Transverse colon (tissue), 4 donors: ENCODE results near the gene JCAD. TPM values are rescaled to one million over a fixed set of nuclear protein-coding genes. Genes with fewer than 3 reads are reported as not detected.

Experiments used
- DNase-seq: peaks from one replicate; pipeline ENCODE4 v3.0.0-alpha.2; 2019
- H3K27ac ChIP-seq, 4 donors: fragments of 200-600 bp; sonication (generic); 2 replicates each; pipeline ENCODE4 v1.5.1; 2016 to 2018; ENCODE audit warnings: inconsistent platforms in 4 of 4
- H3K27me3 ChIP-seq: fragments of 200-600 bp; sonication (generic); 2 replicates; pipeline ENCODE4 v1.5.1; 2017; ENCODE audit warnings: inconsistent platforms
- H3K36me3 ChIP-seq, 4 donors: fragments of 200-600 bp; sonication (generic); 2 replicates each; pipeline ENCODE4 v1.5.1; 2017 to 2019; ENCODE audit warnings: inconsistent platforms in 4 of 4
- H3K4me1 ChIP-seq, 4 donors: fragments of 200-600 bp; sonication (generic); 2 replicates each; pipeline ENCODE4 v1.5.1; 2017 to 2020; ENCODE audit warnings: inconsistent platforms in 4 of 4
- H3K4me3 ChIP-seq, 4 donors: fragments of 200-600 bp; sonication (generic); 1 replicate in 1 of 4; 2 replicates in 3 of 4; pipeline versions ENCODE4 v1.5.1 to v1.6.1; 2017 to 2019; ENCODE audit warnings: inconsistent platforms in 4 of 4
- H3K9me3 ChIP-seq, 2 donors: fragments of 200-600 bp; sonication (generic); 2 replicates each; pipeline ENCODE4 v1.5.1; 2017 to 2019; ENCODE audit warnings: inconsistent platforms in 2 of 2
- EP300 ChIP-seq: sonication (generic); formaldehyde crosslinking; IDR thresholded peaks from one replicate; pipeline ENCODE4 v1.6.1; 2017; ENCODE audit warnings: antibody characterized with exemption, low read depth
- POLR2A ChIP-seq: fragments of 450-650 bp; IDR thresholded peaks from one replicate; pipeline ENCODE4 v1.6.1; 2016; ENCODE audit warnings: antibody characterized with exemption, mild to moderate bottlenecking, moderate library complexity
- POLR2AphosphoS5 ChIP-seq, 3 donors: sonication (generic); formaldehyde crosslinking; IDR thresholded peaks; one replicate each; pipeline ENCODE4 v1.6.1; 2016; ENCODE audit warnings: antibody characterized with exemption in 3 of 3
- whole genome bisulfite sequencing, 2 donors: methylation state at CpG; one replicate each; pipeline ENCODE4 v1.1.5; 2018; ENCODE audit warnings: low coverage in 1 of 2; 5-methylcytosine and 5-hydroxymethylcytosine counted together
- in situ Hi-C, 4 donors: fragments of 200-750 bp; cut with MboI; loops; one replicate each; pipeline versions ENCODE4 v1.15.0 to v1.15.1; 2017; ENCODE audit warnings: low sequenced_read_pairs in 3 of 4, low pct_ligation_motif_present in 1 of 4, low pct_unique_long_range_greater_than_20kb in 1 of 4
- intact Hi-C: fragments of 100-400 bp; cut with DNase I; formaldehyde crosslinking; loops from one replicate; pipeline ENCODE4 v1.15.1; 2023; ENCODE audit warnings: low total_unique reads
- total RNA-seq, 4 donors: library from RNA; depleted of rRNA; stranded (reverse); fragments of >200 nt; gene quantifications; one replicate each; pipeline ENCODE4 v1.1.0, GENCODE V29; 2016
- TF ChIP-seq, protein P1 (sequence below), 5 experiments: fragments of 200-600 bp in 3 of 5; fragments of 450-650 bp in 2 of 5; sonication (generic) in 3 of 5; IDR thresholded peaks; 1 replicate in 2 of 5; 2 replicates in 3 of 5; pipeline ENCODE4 v1.5.1; 2016 to 2017; ENCODE audit warnings: antibody characterized with exemption in 5 of 5, inconsistent platforms in 3 of 5, mild to moderate bottlenecking in 2 of 5, moderate library complexity in 1 of 5

Gene JCAD
- total RNA-seq, 4 donors from 2014 or later: 13.0 to 40.8 (median 19.9) TPM

- no peaks in the 10 kb centered on the region for H3K27me3 ChIP-seq
- no peak overlapping the region for H3K4me3 ChIP-seq
- TF ChIP-seq EP300 (no peak), POLR2A (no peak)
- H3K4me1 ChIP-seq: peaks cover 1 to 13% (median 6%) of the 10 kb centered on the region in 4 donors
- H3K9me3 ChIP-seq: no peaks in the 10 kb centered on the region
- WGBS, 2 donors: 92 to 93% methylated on average over 6 of the region's 6 CpGs
- no peaks in the 10 kb centered on the region for H3K36me3 ChIP-seq
- no peak overlapping the region for H3K27ac ChIP-seq
- in situ Hi-C loops (loop anchor here in 1 of 4 donors (25.0 kb wide), 1 partner anchor 215 kb away; no protein-coding TSS in a partner anchor), intact Hi-C loops (no loop called here)
- no peak for DNase-seq
Observed at GRCh38 chr10:30022590-30022989, 36.8 kb downstream of the JCAD start.

DNA sequence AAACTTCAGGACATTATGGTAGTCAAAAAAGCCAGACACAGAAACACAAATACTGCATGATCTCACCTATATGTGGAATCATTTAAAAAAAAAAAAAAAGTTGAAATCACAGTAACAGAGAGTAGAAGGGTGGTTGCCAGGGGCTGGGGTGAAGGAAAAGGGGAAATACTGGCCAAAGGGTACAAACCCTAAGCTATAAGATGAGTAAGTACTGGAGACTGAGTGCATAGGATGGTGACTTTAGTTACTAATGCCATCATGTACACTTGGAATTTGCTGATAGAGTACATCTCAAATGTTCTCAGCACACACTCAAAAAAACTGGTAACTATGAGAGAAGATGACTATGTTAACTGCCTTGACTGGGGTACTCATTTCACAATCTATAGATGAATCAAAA lies 39.9 kb downstream of the JCAD start:
- in situ Hi-C loops: loop anchor here in 1 of 4 donors (25.0 kb wide), 1 partner anchor 218 kb away; no protein-coding TSS in a partner anchor

DNA sequence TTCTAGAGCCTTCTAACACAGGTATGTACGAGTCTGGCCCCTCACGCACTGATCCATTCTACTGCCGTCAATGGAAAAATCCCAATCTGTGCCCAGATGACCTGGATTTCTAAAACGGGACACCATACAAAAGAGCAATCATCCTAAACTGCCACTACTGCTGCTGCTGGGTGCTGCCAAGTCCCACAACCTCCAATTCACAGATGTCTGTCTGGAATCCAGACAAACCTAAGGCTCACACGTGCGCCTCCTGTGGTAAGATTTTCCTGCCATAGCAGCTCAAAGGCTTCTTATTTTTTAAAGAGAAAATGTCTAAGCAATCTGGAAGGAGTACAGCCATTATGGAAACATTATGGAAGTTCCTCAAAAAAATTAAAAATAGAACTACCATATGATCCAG lies 40.9 kb downstream of the JCAD start:
- intact Hi-C loops: no loop called here
- Histone ChIP-seq H3K9me3 (no peaks in the 10 kb centered on the region), H3K4me1 (peaks cover 0 to 20% (median 3%) of the 10 kb centered on the region in 4 donors), H3K36me3 (no peaks in the 10 kb centered on the region), H3K27me3 (no peaks in the 10 kb centered on the region), H3K27ac (no peak overlapping the region), H3K4me3 (no peak overlapping the region)
- TF ChIP-seq, protein P1, sequence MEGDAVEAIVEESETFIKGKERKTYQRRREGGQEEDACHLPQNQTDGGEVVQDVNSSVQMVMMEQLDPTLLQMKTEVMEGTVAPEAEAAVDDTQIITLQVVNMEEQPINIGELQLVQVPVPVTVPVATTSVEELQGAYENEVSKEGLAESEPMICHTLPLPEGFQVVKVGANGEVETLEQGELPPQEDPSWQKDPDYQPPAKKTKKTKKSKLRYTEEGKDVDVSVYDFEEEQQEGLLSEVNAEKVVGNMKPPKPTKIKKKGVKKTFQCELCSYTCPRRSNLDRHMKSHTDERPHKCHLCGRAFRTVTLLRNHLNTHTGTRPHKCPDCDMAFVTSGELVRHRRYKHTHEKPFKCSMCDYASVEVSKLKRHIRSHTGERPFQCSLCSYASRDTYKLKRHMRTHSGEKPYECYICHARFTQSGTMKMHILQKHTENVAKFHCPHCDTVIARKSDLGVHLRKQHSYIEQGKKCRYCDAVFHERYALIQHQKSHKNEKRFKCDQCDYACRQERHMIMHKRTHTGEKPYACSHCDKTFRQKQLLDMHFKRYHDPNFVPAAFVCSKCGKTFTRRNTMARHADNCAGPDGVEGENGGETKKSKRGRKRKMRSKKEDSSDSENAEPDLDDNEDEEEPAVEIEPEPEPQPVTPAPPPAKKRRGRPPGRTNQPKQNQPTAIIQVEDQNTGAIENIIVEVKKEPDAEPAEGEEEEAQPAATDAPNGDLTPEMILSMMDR (IDR thresholded peaks at IDR 0.05): no peak
- no peak for TF ChIP-seq EP300
- TF ChIP-seq POLR2AphosphoS5 (IDR thresholded peaks at IDR 0.05): no peak
- no peak for TF ChIP-seq POLR2A
- 87 to 100% methylated on average over 1 to 6 of the region's 6 CpGs for WGBS, 2 donors
- no peak for DNase-seq
- in situ Hi-C loops: loop anchor here in 1 of 4 donors (25.0 kb wide), 1 partner anchor 219 kb away; no protein-coding TSS in a partner anchor

More for the DNA sequence above, 39.9 kb downstream of the JCAD start:
- H3K36me3 ChIP-seq: no peaks in the 10 kb centered on the region
- no peak for DNase-seq
- H3K9me3 ChIP-seq: no peaks in the 10 kb centered on the region
- no peak for TF ChIP-seq POLR2AphosphoS5 (IDR thresholded peaks at IDR 0.05)
- no peak for TF ChIP-seq EP300
- TF ChIP-seq POLR2A: no peak
- TF ChIP-seq, protein P1 (IDR thresholded peaks at IDR 0.05): no peak
- H3K4me3 ChIP-seq: no peak overlapping the region
- no peaks in the 10 kb centered on the region for H3K27me3 ChIP-seq
- H3K4me1 ChIP-seq: peaks cover 0 to 13% (median 0%) of the 10 kb centered on the region in 4 donors
- H3K27ac ChIP-seq: no peak overlapping the region
- intact Hi-C loops: no loop called here

DNA sequence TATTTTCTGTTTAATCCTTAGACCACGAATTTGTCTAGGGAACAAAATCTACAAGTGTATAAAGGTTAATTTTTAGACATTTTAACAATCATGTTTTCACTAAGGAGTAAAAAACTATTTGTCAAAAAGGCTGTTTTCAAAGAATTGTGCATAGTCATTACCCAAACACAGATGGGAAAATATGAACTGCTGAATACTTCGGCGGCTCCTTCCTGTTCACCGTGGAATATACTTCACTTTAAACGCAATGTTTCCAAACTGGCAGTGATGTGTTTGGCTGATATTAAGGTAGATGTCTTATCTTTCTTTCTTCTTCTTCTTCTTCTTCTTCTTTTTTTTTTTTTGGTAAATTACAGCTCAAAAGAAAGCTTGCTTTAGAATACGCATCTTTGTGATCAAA lies 41.4 kb downstream of the JCAD start:
- 70 to 77% methylated on average over 6 of the region's 6 CpGs for WGBS, 2 donors
- in situ Hi-C loops (loop anchor here in 1 of 4 donors (25.0 kb wide), 1 partner anchor 219 kb away; no protein-coding TSS in a partner anchor), intact Hi-C loops (no loop called here)
- Histone ChIP-seq H3K36me3 (no peaks in the 10 kb centered on the region), H3K9me3 (no peaks in the 10 kb centered on the region), H3K27me3 (no peaks in the 10 kb centered on the region), H3K4me3 (no peak overlapping the region), H3K27ac (no peak overlapping the region), H3K4me1 (peaks cover 0 to 20% (median 3%) of the 10 kb centered on the region in 4 donors)
- DNase-seq: no peak
- TF ChIP-seq EP300 (no peak), POLR2AphosphoS5 (IDR thresholded peaks at IDR 0.05) (no peak), POLR2A (no peak)
- TF ChIP-seq, protein P1 (IDR thresholded peaks at IDR 0.05): no peak

DNA sequence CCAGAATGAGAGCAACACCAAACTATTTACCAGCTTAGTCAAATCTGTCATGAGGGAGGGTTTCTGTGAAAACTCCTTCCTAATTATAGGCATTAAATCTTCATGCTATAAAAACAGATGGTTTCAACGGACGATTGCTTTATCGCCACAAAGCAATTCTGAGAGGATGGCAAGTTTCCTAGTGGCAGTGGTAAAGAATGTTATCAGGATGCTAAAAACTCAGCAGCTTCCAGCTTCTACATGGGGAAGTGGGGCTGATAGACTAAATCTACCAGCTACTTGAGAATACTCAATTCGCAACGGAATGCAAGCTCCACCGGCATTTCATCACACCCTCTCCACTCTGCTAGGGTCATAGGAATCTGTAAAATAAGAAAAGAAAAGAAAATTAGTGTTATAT lies 41.8 kb downstream of the JCAD start:
- H3K27me3 ChIP-seq: no peaks in the 10 kb centered on the region
- peaks cover 0 to 20% (median 3%) of the 10 kb centered on the region in 4 donors for H3K4me1 ChIP-seq
- H3K36me3 ChIP-seq: no peaks in the 10 kb centered on the region
- DNase-seq: no peak
- intact Hi-C loops: no loop called here
- H3K9me3 ChIP-seq: no peaks in the 10 kb centered on the region
- TF ChIP-seq POLR2A: no peak
- no peak for TF ChIP-seq EP300
- TF ChIP-seq, protein P1 (IDR thresholded peaks at IDR 0.05): no peak
- no peak for TF ChIP-seq POLR2AphosphoS5 (IDR thresholded peaks at IDR 0.05)
- H3K27ac ChIP-seq: no peak overlapping the region
- in situ Hi-C loops: loop anchor here in 1 of 4 donors (25.0 kb wide), 1 partner anchor 220 kb away; no protein-coding TSS in a partner anchor
- WGBS, 2 donors: 75 to 85% methylated on average over 3 to 6 of the region's 6 CpGs
- no peak overlapping the region for H3K4me3 ChIP-seq
